K562 (cell line): Measurements from ENCODE around the gene JADE2. TPM values are rescaled to one million over a fixed set of nuclear protein-coding genes. Genes with fewer than 3 reads are reported as not detected.

Source experiments
- BCLAF1 ChIP-seq, 2 experiments: fragments of 450-650 bp in 1 of 2; IDR thresholded peaks; 2 replicates each; pipeline ENCODE4 v1.6.1; 2011 to 2017; ENCODE audit warnings: low read depth in 2 of 2, antibody characterized with exemption in 1 of 2, borderline replicate concordance in 1 of 2, low read length in 1 of 2, mild to moderate bottlenecking in 1 of 2, mixed read lengths in 1 of 2; ENCODE audit not compliant: control insufficient read depth in 1 of 2
- BDP1 ChIP-seq: IDR thresholded peaks from 3 replicates; pipeline ENCODE4 v1.6.1; 2011; ENCODE audit not compliant: insufficient read length, insufficient read depth
- DEAF1 ChIP-seq: fragments of 450-650 bp; formaldehyde crosslinking; IDR thresholded peaks from 2 replicates; pipeline ENCODE4 v1.4.0; 2020; ENCODE audit warnings: mild to moderate bottlenecking, moderate library complexity
- EHMT2 ChIP-seq: fragments of 450-650 bp; IDR thresholded peaks from 2 replicates; pipeline ENCODE4 v1.6.1; 2018; ENCODE audit warnings: antibody characterized with exemption
- FOXO4 ChIP-seq: fragments of 450-650 bp; formaldehyde crosslinking; IDR thresholded peaks from 2 replicates; pipeline ENCODE4 v1.4.0; 2020; ENCODE audit warnings: mild to moderate bottlenecking, moderate library complexity
- HDGF ChIP-seq: fragments of 450-650 bp; IDR thresholded peaks from 2 replicates; pipeline ENCODE4 v1.6.1; 2016
- MXD1 ChIP-seq: fragments of 250-450 bp; sonication (Bioruptor Pico); IDR thresholded peaks from 2 replicates; pipeline ENCODE4 v1.8.0; 2021; ENCODE audit warnings: borderline replicate concordance, mild to moderate bottlenecking, moderate library complexity; ENCODE audit not compliant: poor library complexity, severe bottlenecking
- MXI1 ChIP-seq: IDR thresholded peaks from 2 replicates; pipeline ENCODE4 v1.6.1; 2011; ENCODE audit warnings: low read depth, mild to moderate bottlenecking, improper control_type of control experiment, low read length
- NR2C2 ChIP-seq, 2 experiments: fragments of 200-800 bp in 1 of 2; sonication (Bioruptor generic) in 1 of 2; sonication (generic) in 1 of 2; formaldehyde crosslinking in 1 of 2; IDR thresholded peaks; 2 replicates each; pipeline versions ENCODE4 v1.6.1 to v1.8.0; 2016 to 2022; ENCODE audit warnings: mild to moderate bottlenecking in 1 of 2, missing compliant biosample characterization in 1 of 2, missing genetic modification characterization in 1 of 2, missing genetic modification reagents in 1 of 2
- SMC3 ChIP-seq: conservative IDR thresholded peaks from 2 replicates; pipeline ENCODE4 v1.6.1; 2011; ENCODE audit warnings: low read depth, low read length, improper control_type of control experiment; ENCODE audit not compliant: insufficient read depth
- SNRNP70 ChIP-seq: fragments of 200-400 bp; formaldehyde crosslinking; optimal IDR thresholded peaks from 2 replicates; pipeline ENCODE3; 2017; ENCODE audit warnings: low read depth, low read length
- TCFL5 ChIP-seq: fragments of 250-450 bp; sonication (Bioruptor Pico); conservative IDR thresholded peaks from 2 replicates; pipeline ENCODE4 v1.6.1; 2021; ENCODE audit warnings: mild to moderate bottlenecking, moderate library complexity, matching md5 sums
- ZFP91 ChIP-seq: sonication (generic); formaldehyde crosslinking; IDR thresholded peaks from 2 replicates; pipeline ENCODE4 v1.8.0; 2022; ENCODE audit warnings: mild to moderate bottlenecking, missing genetic modification reagents
- ZNF395 ChIP-seq: fragments of 200-800 bp; sonication (Bioruptor generic); IDR thresholded peaks from 2 replicates; pipeline ENCODE4 v1.6.1; 2017; ENCODE audit warnings: missing genetic modification characterization, missing compliant biosample characterization
- ZNF584 ChIP-seq: fragments of 200-800 bp; sonication (Bioruptor generic); IDR thresholded peaks from 2 replicates; pipeline ENCODE4 v1.6.1; 2016; ENCODE audit warnings: low read depth, mild to moderate bottlenecking, missing genetic modification characterization, missing compliant biosample characterization
- ZNF695 ChIP-seq: fragments of 450-650 bp; formaldehyde crosslinking; IDR thresholded peaks from 2 replicates; pipeline ENCODE4 v1.4.0; 2020; ENCODE audit warnings: mild to moderate bottlenecking, moderate library complexity
- polyA plus RNA-seq, 8 experiments: library from polyadenylated mRNA; depleted of rRNA in 4 of 8; stranded (reverse) in 5 of 8; unstranded in 3 of 8; fragments of >200 nt; fragmentation: Nextera tagmentation in 2 of 8; fragmentation: Illumina TruSeq in 1 of 8; extraction: Ambion mirVana in 2 of 8; extraction: Trizol in 1 of 8; gene quantifications; 2 replicates each; pipeline versions ENCODE4 v1.2.1 to v1.2.3, GENCODE V29; 2011 to 2014; ENCODE audit warnings: inconsistent platforms in 1 of 8, missing spikeins in 1 of 8
- total RNA-seq, 7 experiments: library from RNA; depleted of rRNA in 6 of 7; stranded (reverse); fragments of >200 nt in 6 of 7; fragmentation: Illumina TruSeq in 2 of 7; extraction: Trizol in 2 of 7; gene quantifications; 2 replicates each; pipeline versions ENCODE4 v1.2.1 to v1.2.3, GENCODE V29; 2011 to 2021; ENCODE audit warnings: low replicate concordance in 1 of 7

Gene JADE2
- total and polyA plus RNA-seq, 9 of the 15 experiments (the other 6 are each of a cell fraction or from before 2014, with no cell fraction given), result 0.50 to 23.3 (median 9.1) TPM

GRCh38 chr5:134609232-134609851 lies 83.9 kb downstream of the JADE2 start (continued):
- no peak for TF ChIP-seq BCLAF1 (IDR thresholded peaks at IDR 0.05; ENCODE audit: borderline replicate concordance in 1 of 2, control insufficient read depth in 1 of 2, low read depth in 2 of 2, low read length in 1 of 2)
- TF ChIP-seq MXI1, result no peak
- TF ChIP-seq EHMT2, result no peak
- no peak for TF ChIP-seq ZNF695 (CRISPR knock-in tag)
- TF ChIP-seq ZNF584 (CRISPR knock-in tag), result peak; percentile 92; the same call in 1 of the 2 replicates
- no peak for TF ChIP-seq SNRNP70
- no peak for TF ChIP-seq TCFL5 (CRISPR knock-in tag)
- TF ChIP-seq NR2C2 (CRISPR knock-in tag; IDR thresholded peaks at IDR 0.05), result no peak
- TF ChIP-seq NR2C2 (tag; IDR thresholded peaks at IDR 0.05), result peak; percentile 69; the same call in 1 of the 2 replicates
- no peak for TF ChIP-seq ZFP91 (CRISPR knock-in tag)
- TF ChIP-seq MXD1, result no peak
- no peak for TF ChIP-seq FOXO4 (CRISPR knock-in tag)
- TF ChIP-seq HDGF, result no peak
- no peak for TF ChIP-seq BDP1
- no peak for TF ChIP-seq DEAF1 (CRISPR knock-in tag)
- TF ChIP-seq ZNF395, result peak; percentile 23; the same call in 1 of the 2 replicates
- TF ChIP-seq SMC3, result no peak
